H4 (cell line): ENCODE data around the gene UNC13D. TPM values are rescaled to one million over a fixed set of nuclear protein-coding genes. Genes with fewer than 3 reads are reported as not detected.
"Not testable (repeated sequence)": the region's sequence is repeated elsewhere in the genome, so short reads cannot be mapped to it uniquely, and the experiment has no call there.

ENCODE experiments used
- DNase-seq: peaks from one replicate; pipeline ENCODE4 v3.0.0-alpha.2; 2015; ENCODE audit warnings: low spot score
- total RNA-seq: library from RNA; depleted of rRNA; stranded (reverse); fragments of >200 nt; shearing (Covaris generic); gene quantifications from 2 replicates; pipeline ENCODE4 v1.2.3, GENCODE V29; 2014

Gene UNC13D
- total RNA-seq, 1 experiment from 2014 or later, result 2.9 TPM

DNA sequence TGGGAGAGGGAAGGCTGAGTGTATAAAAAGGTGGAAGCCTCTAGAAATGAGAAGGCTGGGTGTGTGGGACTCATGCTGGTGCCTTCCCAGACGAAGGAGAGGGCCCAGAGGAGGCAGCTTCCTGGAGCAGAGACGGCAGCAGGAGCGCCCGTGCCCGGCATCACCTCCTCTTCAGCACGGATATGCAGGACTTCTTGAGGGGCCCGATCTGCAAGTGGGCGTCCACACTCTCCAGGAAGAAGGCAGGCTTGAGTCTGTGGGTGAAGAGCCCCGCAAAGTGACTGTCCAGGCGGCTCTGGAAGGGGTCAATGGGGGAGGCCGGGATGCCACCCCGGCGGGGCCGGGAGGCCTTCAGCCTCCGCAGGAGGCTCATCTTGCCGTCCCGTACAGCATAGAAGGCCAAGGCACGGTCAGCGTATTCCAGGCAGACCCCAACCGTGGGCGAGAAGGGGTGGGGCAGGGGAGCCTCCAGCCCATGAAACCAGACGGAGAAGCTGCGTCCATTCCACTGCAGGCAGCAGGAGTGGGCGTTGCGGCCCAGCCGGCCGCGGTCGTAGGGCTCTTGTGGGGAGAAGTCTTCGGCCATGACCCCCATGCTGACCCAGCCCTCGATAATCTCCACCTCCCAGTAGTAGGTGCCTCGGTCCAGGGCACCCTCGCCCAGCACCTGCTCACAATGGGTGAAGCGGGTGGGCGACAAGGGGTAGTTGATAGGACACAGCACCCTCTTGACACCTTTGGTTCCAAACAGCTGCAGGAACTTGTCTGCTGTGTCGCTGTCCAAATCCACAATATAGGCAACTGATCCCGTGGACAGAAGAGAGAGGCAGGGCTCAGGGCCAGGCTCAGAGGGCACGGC is 30.3 kb upstream of the UNC13D start:
- DNase-seq, result no peak

DNA sequence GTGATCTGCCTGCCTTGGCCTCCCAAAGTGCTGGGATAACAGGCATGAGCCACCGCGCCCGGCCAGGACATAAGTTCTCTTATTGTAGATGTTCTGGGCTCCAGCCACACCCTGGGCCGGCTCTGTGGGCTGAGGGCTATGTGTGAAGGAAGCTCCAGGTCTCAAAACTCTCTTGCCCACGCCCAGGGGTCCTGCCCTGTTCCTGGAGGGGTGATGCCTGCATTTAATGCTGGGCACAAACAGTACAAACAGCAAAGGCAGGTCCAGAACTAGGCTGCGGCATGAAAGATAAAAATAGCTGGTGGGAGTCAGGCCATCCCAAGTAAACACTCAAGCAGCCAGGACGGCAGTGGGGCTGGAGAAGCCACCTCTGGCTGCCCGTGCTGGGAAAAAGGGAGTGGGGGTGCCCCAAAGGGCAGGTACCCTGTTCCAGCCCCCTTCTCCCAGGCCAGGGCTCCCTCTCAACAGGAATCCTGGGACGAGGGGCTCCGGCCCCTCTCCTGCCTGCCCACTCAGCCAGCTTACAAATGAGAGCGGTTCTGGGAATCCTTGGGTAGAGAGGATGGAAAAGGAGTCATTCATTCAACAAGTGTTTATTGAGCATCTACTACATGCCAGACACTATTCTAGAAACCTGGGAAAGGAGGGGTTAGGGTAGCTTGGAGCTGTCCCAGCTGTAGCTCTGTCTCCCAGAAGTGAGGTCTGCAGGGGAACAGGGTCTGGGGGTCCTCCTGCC is 29.6 kb upstream of the UNC13D start:
- DNase-seq, result no peak

DNA sequence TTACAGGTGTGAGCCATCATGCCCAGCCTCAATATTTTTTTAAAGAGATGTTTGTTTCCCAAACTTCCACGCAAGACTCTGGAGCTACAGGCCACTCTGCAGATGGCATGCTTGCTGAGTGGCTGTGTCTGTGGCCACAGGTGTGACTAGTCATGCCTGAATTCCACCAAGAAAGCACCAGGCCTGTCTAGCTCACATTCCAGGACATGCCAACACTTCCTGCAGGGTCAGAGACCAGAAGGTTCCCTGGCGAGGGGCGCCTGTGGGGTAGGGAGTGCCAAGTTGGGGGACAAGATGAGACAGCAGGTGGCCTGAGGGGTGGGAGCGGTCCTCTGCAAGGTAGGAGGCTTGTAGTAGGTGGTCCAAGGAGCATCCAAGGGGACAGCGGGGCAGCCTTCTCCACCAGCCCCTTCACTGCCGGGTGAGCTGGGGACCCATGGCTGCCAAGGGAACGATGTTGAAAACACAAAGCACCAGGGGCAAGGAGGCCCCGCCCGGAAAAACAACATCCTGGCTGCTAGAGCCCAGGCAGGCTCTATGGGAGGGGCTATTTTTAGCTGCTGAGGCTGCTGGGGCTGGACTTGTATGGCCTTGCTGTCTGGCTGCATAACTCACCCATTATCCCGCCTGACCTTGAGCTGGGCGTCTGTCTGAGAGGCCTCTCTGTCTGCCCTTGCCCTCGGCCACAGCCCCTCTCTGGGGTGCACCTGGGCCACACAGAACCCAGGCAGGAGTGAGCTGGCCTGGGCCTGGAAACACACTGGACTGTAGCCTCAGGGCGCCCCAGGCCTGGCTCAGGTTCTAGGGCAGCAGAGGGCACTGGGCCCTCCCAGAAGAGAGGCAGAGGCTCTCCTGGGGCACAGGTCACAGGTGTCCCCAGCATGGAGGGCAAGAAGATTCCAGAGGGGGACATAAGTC is 28.5 kb upstream of the UNC13D start:
- peak; percentile 81 for DNase-seq

DNA sequence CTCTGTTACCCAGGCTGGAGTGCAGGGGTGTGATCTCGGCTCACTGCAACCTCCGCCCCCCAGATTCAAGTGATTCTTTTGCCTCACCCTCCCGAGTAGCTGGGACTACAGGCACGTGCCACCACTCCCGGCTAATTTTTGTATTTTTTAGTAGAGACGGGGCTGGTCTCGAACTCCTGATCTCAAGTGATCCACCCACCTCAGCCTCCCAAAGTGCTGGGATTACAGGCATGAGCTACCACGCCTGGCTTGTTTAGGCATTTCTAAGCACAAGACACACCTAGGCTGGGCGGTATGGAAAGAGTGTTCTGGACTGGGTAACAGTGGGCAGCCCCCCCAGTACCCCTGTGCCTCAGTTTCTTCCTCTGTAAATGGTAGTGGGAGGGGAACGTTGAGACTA is 26.0 kb upstream of the UNC13D start:
- not testable (repeated sequence) for DNase-seq

DNA sequence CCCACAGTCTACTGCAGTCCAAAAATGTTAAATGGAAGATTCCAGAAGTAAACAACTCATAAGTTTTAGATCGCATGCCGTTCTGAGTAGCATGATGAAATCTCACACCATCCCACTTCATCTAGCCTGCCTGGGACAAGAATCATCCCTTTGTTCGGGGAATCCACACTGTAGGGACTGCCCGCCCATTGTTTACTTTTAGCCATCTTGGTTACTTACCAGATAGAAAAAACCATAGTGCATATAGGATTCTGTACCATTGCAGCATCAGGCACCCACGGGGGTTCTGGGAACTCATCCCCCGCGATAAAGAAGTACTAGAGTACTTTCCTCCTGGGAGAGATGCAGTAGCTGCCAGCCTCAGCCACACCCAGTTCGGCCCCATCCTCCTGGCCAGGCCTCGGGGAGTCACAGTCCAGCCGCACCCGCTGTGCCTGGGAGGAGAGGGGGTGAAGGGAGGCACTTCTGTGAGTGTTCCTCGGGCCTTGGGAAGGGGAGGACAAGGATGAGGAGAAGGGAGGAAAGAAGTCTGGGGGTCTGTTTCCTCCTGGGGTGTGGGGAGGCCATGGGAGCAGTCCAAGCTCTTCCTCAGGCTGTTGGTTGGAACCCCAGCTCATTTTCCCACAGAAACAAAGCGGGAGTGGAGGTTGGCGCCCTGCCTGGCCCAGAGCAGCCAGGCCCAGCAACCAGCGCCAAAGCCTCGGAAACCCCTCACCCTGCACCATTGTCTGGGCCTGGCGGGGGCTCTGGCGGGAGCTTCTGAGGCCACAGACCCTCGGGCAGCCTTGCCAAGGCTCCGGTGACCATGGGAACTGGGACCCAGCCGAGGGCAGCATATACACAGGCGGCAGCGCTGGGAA is 25.3 kb upstream of the UNC13D start:
- DNase-seq, result peak; percentile 85

DNA sequence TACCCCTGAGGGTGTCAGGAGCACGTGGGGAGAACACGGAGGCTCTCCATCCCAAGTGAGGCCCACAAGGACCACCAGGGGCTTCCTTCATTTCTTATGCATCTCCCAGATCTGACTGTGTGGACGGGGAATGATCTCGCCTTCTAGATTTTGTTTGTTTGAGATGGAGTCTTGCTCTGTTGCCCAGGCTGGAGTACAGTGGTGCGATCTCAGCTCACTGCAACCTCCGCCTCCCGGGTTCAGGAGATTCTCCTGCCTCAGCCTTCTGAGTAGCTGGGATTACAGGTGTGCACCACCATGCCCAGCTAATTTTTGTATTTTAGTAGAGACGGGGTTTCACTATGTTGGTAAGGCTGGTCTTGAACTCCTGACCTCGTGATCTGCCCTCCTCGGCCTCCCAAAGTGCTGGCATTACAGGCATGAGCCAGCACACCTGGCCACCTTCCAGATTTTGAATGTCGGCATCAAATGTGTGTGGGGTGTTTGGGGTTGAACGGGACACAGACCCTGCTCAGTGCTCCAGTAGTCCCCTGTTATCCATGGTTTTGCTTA is 24.6 kb upstream of the UNC13D start:
- DNase-seq, result not testable (repeated sequence)

DNA sequence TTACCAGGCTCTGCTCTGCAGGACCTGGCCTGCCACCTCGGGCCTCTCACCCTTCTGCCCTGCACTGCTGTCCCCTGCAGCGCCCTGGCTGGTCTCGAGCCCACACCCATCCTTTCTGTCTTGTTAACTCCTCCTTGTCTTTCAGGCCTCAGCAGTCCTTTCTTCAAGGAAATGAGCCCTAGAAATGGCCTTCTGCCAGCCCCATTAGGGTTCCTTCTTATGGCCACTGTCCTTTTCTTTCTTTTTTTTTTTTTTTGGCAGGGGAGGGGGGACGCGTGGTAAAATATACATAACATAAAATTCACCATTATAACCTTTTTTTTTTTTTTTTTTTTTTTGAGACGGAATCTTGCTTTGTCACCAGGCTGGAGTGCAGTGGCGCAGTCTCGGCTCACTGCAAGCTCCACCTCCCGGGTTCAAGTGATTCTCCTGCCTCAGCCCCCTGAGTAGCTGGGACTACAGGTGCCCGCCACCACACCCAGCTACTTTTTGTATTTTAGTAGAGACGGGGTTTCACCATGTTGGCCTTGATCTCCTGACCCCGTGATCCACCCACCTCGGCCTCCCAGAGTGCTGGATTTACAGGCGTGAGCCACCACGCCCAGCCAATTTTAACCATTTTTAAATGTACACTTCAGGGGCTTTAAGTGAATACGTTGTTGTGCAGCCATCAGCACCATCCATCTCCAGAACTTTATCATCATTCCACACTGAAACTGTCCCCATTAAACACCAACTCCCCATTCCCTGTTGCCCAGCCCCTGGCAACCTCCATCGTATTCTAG is 21.4 kb upstream of the UNC13D start:
- not testable (repeated sequence) for DNase-seq

DNA sequence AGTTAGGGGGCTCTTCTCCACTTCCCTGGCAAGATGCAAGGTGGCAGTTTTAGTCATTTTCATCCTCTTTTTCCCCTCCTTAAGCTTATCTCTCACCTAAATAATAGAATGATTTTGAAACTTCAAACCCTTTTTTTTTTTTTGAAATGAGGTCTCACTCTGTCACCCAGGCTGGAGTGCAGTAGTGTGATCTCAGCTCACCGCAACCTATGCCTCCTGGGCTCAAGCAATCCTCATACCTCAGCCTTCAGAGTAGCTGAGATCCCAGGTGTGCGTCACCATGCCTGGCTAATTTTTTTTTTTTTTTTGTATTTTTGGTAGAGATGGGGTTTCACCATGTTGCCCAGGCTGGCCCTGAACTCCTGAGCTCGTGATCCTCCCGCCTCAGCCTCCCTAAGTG is 20.7 kb upstream of the UNC13D start:
- not testable (repeated sequence) for DNase-seq

DNA sequence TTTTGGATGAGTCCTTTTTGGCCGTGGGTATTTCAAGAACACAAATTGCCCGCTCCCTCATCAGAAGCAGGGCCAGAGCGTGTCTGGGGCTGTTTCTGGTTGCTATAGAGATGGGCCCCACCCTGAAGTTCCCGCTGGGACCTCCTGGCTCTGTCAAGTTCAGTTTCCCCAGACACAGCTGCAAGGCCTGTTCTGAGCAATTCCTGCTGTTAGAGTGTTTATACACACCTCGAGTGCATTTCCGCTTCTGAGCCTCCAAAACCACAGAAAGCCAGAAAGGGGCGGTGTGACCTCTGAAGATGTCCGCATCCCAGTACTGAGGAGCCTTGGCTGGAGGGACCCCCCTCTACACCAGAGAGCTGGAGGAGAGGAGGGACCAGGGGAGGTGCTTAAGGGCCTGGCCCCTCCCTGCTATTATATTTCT is 20.3 kb upstream of the UNC13D start:
- peak; percentile 95 for DNase-seq

DNA sequence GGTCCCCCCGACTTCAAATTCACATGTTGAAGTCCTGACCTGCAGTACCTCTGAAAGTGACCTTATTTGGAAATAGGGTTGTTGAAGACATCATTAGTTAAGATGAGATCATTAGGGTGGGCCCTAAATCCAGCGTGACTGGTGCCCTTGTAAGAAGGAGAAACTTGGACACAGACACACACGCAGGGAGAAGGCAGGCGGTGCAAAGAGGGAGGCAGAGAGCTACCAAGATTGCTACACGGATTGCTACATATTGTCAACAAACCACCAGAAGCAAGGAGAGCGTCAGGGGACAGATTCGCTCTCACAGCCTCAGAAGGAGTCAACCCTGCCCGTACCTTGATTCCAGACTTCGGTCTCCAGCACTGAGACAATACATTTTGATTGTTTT is 17.7 kb upstream of the UNC13D start:
- no peak for DNase-seq

DNA sequence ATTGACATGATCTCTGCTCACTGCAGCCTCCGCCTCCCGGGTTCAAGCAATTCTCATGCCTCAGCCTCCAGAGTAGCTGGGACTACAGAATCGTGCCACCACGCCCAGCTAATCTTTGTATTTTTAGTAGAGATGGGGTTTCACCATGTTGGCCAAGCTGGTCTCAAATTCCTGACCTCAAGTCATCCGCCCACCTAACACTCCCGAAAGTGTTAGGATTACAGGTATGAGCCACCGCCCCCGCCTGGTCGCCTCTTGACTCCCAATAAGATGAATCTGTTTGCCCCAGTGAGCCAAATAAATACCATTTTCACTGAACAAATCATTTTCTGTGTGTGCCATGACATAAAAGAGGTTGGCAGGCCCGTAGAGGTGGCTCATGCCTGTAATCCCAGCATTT is 15.2 kb upstream of the UNC13D start:
- not testable (repeated sequence) for DNase-seq

DNA sequence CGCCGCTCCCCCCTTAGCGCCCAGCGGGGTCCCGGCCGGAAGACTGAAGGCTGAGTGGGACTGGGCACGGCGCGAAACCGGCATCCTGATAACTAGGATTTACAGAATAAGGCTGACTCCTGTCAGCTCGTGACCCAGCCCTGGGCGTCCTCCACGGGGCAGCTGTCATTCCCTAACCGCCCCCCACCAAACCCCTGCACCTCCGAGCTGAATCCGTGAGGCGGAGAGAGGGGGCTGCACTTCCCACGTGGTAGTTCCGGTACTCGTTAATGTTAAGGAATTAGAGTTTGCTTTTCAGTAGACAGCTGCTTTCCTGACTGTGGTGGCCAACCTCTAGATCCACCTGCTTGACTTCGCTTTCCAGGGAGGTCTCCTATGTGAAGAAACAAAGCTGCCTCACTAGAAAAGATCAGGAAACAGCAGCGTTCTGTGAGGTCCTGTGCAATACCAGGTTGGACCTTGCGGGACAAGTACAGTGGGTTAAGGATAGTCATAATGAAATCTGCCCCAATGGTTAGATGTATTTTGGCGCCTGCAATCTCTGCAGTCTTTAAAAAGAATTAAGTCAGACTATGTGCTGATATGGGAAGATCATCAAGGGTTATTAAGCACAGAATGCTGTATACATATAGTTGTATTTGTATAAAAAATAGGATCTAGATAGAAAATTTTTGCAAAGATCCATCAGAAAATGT is 12.0 kb upstream of the UNC13D start:
- no peak for DNase-seq

DNA sequence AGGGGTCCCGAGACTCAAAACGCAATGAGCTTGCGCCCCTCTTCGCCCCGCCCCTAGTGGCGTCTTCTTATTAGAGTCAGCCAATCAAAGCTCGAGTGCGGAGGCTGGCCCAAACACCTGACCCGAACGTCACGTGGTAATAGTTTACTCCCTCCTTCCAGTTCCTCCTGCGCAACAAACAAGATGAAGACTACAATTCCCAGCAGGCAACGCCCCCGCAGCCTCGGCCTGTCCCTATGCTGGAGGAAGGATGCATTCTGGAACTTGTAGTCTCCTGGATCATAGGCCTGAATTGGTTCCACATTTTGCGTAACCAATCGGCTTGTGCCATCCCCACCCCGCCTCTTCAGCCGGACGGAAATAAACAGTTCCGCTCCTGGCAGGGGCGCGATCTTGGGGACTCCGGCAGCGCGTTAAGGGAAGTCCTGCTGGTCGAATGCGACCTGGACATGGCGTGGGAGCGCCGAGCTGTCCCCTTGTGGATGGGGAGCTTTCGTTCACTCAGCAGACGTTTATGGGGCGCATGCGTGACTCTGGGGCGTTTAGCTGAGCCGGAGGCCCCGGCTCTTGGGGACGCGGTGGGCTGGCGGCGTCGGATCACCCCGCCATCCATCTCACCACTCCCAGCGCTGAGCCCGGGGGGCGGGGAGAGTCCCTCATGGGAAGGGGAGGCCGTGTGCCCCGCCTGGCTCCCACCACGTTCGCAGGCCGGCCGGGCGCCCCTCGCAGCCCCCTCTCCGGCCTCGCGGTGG is 11.3 kb upstream of the UNC13D start, which contains the start of gene WBP2:
Gene WBP2, minus strand, starts transcription at position 26 of the 752 bp plus-strand sequence. CDS start 38 bp downstream, outside the sequence.
- peak; percentile 100 for DNase-seq

DNA sequence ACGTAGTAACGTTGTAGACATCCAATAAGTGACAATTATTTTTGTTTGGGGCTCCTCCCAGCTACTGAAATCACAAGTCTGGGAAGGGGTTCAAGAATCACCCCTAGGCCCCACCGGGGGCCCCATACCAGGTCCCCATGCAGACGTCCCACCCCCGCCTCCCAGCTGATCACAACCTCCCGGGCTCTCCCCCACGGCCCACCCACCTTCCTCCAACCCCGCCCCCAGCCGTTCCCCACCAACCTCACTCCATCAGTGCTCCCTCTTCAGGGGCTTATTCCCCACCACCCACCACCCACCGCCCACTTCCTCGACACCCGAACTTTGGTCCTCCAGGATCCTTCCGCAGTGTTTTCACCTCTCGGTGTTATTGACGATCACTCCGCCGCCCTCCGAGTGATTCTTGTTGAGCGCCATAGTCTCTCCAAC is 10.7 kb upstream of the UNC13D start:
- no peak for DNase-seq

DNA sequence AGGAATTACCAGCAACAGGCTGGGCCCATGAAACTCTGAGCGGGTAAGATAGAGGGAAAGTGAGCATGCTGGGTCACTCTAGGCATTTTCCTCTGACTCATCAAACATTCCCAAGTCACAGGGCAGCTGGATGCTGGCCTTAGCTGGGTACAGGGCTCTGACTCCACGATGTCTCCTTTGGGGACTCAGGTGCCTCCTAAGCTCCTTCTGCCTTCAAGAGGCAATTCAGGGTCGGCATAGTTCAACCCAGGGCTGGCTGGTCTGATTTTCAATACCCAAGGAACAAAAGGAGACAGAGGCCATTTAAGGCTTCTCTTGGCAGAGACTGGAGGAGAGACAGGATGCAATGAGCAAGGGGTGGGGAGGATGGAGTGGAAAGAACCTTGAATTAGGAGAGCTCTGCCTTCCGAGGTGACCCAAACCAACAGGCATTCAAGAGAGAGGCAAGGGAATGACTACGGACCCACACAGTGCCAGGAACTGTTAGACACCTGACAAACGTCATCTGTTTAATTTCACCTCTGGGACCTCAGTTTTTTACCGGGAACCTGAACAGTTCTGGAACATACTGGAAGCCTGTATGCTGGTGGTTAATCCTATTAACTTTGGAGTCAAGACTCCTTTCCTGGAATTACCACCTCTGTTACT is 10.0 kb upstream of the UNC13D start:
- no peak for DNase-seq

DNA sequence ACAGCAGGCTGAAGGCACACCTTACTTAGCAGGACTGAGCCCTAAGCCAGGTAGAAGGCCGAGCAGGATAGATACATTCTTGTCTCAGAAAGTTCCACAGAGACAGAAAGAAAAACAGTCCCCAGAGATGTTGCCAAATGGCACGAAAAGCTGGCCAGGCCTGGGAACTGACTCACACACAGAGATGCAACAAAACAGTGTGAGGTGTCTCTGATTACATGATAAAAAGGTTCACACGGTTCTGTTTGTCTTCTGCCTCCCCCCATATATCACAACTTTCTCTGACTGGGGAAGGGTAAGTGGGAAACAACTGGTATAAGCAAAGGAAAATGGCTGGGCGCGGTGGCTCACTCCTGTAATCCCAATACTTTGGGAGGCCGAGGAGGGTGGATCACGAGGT is 9.2 kb upstream of the UNC13D start:
- DNase-seq, result no peak

DNA sequence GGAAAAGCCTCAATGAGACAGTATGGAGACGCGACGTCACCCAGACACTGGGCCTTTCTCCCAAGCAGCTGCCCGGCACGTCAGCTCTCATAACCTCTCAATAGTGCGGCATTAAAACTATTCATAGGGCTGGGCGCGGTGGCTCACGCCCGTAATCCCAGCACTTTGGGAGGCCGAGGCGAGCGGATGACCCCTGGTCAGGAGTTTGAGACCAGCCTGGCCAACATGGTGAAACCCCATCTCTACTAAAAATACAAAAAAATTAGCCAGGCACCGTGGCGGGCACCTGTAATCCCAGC is 7.4 kb upstream of the UNC13D start:
- DNase-seq, result not testable (repeated sequence)
